COLO668 (cell line): Measurements from ENCODE around the gene UBE2M.
"Not testable (repeated sequence)": the region's sequence is repeated elsewhere in the genome, so short reads cannot be mapped to it uniquely, and the experiment has no call there.

Experiments used
- DNase-seq: peaks from one replicate; lab custom pipeline; 2025; ENCODE audit not compliant: unreplicated experiment; lab: John Stamatoyannopoulos, UW

The UBE2M gene

DNA sequence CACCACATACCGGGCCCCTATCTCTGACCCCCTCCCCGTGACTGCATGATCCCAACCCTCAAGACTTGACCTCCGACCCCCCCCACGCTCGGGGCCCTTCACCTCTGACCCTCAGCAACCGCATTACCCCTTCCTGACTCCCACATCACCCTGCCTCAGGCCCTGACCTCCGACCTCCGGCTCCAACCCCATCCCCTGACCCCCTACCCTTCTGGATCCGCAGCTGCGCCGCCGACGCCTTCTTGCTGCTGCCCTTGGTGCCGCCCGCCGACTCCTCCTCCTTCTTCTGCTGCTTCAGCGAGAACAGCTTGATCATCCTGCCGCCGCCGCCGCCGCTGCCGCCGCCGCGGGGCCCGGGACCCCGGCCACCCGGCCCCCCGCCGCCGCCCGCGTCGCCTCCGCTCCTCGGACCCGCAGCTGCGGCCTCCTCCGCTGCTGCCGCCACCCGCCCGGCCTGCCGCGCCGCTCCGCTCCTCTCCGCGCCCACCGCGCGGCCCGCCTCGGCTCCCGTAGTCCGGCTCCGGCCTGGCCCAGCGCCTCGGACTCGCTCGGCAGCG is at the start of gene UBE2M:
TSS of gene UBE2M (minus strand) at position 546 of the 557 bp plus-strand sequence. CDS start at position 316, 230 bp downstream.
- DNase-seq = no peak

DNA sequence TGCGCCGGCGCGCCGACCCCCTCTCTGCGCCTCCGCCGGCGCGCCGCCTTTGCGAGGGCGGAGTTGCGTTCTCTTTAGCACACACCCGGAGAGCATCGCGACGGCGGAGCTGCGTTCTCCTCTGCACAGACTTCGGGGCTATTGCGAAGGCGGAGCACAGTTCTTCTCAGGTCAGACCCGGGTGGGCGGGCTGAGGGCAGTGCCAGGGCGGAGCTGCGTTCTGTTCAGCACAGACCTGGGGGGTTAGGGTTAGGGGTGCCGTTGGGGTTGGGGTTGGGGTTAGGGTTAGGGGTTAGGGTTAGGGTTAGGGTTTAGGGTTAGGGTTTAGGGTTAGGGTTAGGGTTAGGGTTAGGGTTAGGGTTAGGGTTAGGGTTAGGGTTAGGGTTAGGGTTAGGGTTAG is 48.8 kb upstream of the UBE2M start:
- not testable (repeated sequence) for DNase-seq

GRCh38 chr19:58606251-58606896 is 48.0 kb upstream of the UBE2M start:
- DNase-seq = not testable (repeated sequence)

DNA sequence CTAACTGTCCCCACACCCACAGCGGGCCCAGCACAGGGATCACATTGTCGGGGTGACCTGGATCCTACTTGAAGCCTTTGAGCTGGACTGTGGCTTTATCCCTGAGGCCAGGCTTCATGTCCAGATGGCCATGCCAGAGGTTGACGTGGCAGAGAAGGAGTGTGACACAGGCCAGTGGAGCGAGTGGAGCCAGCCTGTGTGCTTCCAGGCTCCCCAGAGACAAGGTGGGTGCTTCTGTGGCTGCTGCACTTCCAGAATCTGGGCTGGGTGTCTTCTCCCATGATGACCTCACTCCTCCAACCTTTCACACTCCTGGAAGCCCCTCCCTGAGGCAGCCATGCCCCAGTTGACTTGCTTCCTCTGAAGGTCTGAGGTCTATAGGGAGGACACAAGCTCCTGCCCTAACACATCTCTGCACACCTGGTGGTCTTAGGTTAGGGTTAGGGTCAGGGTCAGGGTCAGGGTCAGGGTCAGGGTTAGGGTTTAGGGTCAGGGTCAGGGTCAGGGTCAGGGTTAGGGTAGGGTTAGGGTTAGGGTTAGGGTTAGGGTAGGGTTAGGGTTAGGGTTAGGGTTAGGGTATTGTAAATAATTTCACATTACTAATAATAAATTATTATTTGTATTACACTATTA is 27.8 kb upstream of the UBE2M start:
- DNase-seq = no peak

DNA sequence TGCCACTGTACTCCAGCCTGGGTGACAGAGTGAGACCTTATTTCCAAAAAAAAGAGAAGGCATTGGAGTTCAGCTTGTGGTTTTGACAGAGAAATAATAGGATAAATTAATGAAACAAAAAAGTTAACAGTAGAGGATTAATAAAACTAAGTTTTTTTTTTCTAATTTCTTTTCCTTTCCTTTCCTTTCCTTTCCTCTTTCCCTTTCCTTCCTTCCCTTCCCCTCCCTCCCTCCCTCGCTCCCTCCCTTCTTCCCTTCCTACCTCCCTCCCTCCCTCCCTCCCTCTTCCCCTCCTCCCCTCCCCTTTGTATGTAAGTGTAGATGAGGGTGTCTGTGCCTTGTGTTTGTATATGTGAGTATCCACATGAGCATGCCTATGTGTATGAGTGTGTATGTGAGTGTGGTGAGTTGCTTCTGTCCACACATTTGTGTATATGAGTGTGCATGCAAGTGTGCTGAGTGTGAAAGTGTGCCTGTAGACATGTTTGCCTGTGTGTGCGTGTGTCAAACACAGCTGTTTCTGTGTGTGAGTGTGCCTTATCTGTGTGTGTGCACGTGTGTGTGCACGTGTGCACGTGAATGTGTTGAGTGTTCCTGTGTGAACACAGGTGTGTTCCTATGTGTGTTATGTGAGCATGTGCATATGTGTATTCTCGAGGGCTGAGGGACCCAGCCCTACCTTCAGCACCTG is 27.2 kb upstream of the UBE2M start:
- DNase-seq = no peak

DNA sequence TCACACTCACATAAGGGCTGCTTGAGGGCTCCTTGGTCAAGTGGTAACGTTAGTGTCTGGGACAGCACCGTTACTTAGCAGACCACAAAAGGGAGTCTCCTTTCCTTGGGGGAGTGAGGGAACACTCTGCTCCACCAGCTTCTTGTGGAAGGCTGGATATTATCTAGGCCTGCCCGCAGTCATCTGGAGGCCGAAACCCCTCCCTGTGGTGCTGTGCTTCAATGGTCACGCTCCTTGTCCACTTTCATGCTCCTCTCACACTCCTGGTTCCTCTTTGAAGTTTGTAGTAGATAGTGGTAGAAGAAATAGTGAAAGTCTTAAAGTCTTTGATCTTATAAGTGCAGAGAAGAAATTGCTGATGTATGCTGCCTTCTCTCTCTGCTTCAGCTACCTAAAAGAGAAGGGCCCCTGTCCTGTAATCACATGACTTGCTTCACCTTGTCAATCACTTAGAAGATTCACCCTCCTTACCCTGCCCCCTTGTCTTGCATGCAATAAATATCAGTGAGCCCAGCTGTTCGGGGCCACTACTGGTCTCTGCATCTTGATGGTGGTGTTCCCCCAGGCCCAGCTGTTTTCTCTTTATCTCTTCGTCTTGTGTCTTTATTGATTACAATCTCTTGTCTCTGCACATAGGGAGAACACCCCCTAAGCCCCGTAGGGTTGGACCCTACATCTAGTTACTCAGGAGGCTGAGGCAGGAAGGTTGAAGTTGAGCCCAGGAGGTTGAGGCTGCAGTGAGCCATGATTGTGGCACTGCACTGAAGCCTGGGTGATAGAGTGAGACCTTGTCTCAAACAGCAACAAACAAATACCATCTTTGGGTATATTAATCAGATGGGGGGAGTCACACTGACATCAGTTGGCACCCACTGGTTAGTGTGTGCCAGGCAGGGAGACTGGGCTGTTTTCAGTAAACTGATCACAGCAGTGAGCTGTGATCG is 26.4 kb upstream of the UBE2M start:
- no peak for DNase-seq

- DNase-seq = no peak
These were observed 24.6 kb upstream of the UBE2M start for GRCh38 chr19:58582985-58583384.

DNA sequence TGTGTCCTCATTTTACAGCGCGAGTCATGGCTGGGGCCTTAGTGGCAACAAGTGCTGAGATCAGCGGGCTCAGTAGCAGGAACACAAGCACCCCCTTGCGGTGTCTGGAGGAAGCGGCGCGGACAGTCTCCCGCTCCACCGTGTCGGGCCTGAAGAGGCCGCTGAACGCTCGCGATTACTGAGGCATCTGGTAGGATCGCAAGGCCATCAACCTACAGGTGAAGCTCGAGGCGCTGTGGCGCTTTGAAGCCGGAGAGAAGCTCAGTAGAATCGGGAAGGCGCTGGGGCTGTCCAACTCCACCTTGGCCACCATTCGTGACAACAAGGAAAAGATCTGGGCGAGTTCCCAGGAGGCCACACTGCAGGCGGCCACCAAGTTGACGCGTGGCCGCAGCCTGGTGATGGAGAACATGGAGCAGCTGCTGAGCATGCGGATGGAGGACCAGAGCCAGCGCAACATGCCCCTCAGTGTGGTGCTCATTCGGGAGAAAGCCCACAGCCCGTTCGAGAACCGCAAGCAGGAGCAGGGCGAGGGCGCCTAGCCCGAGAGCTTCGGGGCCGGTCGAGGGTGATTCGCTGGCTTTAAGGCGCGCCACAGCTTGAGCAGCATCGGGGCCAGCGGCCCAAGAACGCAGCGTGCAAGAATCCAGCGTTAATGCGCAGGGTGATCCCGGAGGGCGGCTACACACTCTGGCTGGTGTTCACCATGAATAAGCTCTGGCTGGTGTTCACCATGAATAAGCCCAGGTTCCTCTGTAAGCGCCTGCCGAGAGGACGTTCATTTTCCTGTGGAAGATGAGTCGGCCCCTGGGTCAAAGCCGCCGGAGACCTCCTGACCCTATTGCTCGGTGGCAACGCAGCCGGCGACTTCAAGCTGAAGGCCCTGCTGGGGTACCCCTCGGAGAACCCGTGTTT is 23.1 kb upstream of the UBE2M start:
- DNase-seq = no peak

GRCh38 chr19:58579473-58580142 is 21.2 kb upstream of the UBE2M start:
- no peak for DNase-seq

- DNase-seq = no peak
These were observed 19.9 kb upstream of the UBE2M start for GRCh38 chr19:58578012-58578925.

DNA sequence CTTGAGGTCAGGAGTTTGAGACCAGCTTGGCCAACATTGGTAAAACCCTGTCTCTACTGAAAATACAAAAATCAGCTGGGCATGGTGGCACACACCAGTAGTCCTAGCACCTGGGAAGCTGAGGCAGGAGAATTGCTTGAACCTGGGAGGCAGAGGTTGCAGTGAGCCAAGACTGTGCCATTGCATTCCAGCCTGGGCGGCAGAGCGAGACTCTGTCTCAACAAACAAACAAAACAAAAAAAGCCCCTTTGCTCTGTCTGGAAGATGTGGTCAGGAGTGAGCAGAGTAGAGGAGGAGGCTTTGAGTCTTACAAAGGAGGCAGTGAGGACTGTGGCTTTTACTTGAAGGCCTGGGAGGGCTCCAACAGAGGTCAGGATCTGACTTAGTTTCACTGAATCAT is 19.2 kb upstream of the UBE2M start:
- not testable (repeated sequence) for DNase-seq

GRCh38 chr19:58575183-58576041 is 17.0 kb upstream of the UBE2M start:
- no peak for DNase-seq

DNA sequence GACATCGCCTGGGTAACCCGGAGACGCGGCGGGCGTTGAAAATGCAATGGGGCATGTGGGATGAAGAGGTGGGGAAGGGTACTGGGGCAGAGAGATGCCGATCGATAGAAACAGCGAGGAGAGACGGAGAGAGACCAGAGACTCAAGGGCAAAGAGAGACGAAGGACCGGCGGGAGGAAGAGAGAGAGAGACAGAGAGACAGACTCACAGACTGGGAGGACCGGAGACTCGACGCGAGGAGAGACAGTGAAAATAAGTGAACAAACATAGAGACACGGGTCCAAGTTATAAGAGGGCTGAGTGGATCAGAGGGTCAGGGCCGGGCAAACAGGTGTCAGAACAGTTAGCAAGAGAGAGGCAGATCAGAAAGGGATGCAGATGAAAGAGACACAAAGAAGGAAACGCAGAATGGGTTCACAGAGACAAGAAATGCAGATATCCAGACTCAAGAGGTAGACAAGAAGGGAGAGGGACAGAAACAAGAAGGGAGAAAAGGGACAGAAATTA is 15.3 kb upstream of the UBE2M start:
- DNase-seq = no peak

GRCh38 chr19:58572818-58573657 is 14.6 kb upstream of the UBE2M start, which contains the start of gene MZF1:
Gene MZF1 (minus strand): TSS chr19:58573335. CDS start chr19:58571389, 1,946 bp downstream.
- DNase-seq = no peak

- no peak for DNase-seq
These were observed 13.8 kb upstream of the UBE2M start for GRCh38 chr19:58572026-58572817.
